Right renal cortex interstitium (tissue), 3 donors: Measurements from ENCODE around the gene HLA-DPA1. TPM values are rescaled to one million over a fixed set of nuclear protein-coding genes. Genes with fewer than 3 reads are reported as not detected.
A peak's percentile ranks its signal among the peaks of the same experiment; 100 is the strongest.
"Not testable (repeated sequence)": the region's sequence is repeated elsewhere in the genome, so short reads cannot be mapped to it uniquely, and the experiment has no call there.

ENCODE experiments used
- DNase-seq, 3 donors: peaks; one replicate each; pipeline ENCODE4 v3.0.0-alpha.2; 2013; ENCODE audit warnings: low read depth in 3 of 3, low spot score in 2 of 3
- polyA plus RNA-seq, 3 donors: library from polyadenylated mRNA; unstranded; fragments of 120-200 nt; gene quantifications; one replicate each; pipeline ENCODE4 v1.2.1, GENCODE V29; 2013; ENCODE audit not compliant: insufficient read length in 3 of 3

HLA-DPA1 gene
- 10 to 100 TPM; 14.2 to 40.5 (median 17.9) TPM for polyA plus RNA-seq

DNA sequence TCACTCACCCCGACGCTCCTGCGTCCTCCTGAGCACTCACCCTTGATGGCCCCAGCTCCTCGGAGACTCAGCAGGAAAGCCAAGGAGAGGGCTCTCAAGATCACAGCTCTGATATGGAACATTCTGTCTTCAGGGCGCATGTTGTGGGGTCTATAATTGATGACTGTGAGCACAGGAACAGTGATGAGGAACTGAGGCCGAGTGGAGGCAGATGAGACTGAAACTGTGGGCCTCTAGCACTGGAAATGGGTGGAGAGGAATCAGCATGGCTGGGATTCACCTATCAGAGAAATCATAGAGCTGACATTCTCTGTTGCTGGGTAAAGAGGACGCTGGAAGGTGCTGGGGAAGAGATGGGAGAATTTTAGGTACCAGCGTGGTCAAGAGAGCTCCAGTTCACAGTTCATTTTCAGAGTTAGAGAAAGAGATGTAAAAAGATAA is at the start of gene HLA-DPA1:
TSS of gene HLA-DPA1 (minus strand) at position 219 of the 441 bp plus-strand sequence.
- no peak for DNase-seq

DNA sequence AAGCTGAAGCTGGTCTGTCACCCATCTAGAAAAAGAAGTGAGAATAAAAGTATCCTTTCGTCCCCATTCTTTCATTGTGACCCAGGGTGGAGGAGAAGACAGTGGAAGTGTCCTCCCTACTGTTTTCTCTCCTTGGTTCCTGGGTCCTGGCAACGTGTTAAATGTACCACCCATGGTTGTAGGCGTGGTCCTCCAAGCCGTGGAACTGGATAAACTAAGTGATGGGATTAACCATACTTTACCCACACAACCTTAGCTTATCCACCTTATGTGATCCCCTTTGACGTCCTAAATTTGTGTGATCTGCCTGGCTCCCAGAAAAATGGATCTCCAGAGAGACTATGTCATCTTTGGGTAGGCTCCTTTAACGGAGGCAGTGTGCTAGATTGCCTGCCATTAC is 49.7 kb upstream of the HLA-DPA1 start:
- DNase-seq = no peak

DNA sequence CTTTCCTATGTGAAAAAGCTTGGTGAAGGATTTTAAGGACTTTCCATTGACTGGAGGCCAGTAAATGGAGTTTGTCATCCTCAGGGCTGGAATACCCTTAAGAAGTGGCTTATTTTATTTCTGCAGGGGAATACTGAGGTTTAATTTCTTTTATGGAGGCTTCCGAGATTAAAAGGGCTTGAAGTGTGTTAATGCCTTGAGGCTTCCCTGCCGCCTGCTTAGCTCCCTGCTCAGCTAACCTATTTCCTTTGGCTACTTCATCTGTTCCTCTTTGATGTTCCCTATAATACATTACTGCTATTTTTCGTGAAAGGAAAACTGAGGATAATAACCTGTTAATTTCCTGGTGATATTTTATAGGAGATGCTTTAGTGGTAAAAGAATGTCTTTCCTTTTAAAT is 46.6 kb upstream of the HLA-DPA1 start:
- DNase-seq = no peak

DNA sequence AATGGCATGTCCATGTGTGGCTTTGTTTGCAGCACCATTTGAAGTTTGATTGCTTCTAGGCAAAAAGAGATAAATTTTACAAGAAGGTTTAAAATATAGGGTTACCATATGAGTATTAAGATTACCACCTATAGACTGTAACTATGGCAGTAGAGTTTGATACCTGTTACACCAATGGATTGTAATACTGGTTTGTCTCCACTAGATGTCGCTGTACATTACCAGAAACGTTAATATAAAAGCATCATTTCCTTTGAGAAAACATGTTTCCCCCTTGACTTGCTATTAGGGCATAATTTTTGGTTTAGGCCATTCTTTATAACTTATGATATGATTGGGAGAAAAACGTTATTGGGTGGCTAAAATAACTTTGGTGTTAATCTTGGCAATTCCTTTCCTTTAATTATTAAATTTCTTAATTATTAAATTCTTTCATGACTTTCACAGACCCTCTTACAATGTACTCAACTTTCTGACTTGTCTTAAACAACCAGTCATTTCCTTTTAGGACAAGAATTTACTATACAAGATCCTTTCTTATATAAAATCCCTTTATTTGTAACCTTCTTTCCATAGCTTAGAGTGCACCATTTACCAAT is 45.2 kb upstream of the HLA-DPA1 start:
- peak in 1 of 3 donors; percentile 21 for DNase-seq

DNA sequence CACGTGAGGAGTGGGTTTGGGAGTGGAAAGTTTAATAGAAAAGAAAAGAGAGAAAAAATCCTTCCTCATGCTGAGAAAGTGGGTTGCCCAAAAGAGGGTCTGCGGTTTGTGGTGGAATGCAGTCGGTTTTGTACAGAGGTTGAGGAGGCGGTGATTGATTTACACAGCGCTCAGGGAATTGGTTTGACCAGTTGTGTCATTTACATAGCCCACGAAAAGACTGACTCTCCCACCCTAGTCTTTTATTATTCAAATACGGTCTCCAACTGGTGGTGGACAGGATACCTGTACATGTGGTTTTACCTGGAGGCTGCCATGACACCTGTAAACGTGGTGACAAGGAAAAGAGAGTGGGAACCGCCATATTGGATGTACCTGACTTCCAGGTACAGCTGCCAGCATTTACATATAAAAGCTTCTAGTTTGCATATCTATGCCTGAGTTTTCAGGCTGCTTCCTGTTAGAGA is 44.4 kb upstream of the HLA-DPA1 start:
- no peak for DNase-seq

DNA sequence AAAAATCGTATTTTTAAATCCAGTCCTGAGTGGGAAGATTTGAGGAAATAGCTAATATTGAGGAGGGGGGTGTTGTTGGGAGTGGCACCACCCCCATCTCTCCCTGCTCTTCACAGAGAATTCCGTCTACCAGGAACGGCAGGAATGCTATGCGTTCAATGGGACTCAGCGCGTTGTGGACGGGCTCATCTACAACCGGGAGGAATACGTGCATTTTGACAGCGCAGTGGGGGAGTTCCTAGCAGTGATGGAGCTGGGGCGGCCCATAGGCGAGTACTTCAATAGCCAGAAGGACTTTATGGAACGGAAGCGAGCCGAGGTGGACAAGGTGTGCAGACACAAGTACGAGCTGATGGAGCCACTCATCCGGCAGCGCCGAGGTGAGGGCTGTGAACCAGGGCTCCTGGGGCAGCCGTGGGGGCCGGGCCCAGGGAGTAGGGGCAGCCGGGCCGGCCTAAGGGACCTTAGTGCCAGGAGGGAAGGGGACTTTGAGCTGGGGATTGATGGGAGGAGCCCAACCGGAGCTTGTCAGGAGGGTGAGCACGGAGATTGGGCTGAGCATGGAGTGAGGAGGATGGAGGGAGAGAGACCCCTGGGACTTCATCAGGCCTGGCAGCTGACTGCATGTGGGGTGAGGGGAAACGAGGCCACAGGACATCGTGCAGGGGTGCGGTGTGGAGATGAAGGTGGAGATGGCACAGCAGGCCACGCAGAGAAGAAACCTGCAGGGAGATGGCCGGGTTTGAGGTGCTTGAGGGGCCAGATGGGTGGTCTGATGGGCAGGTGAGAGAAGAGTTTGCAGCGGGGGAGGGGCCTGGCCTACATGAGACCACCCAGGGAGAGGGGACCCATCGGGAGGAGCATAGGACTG is 43.6 kb upstream of the HLA-DPA1 start:
- no peak for DNase-seq

DNA sequence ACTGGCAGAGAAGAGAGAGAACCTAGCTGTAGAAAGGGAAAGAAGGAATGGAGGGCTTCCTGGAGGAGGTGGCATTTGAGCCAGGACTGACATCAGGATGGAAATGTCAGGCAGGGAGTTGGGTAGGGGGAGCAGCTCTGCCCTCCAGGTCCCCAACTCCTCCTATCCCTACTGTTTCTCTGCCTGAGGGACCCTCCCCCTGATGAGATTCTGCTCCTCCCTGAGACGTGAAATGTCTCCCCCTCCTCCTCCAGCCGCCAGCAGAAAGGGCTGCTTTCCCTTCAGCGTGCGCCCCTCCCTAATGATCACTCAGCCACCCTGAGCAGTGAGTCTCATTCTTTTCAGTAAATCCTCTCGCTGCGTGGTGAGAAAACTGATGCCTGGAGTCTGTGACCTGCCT is 43.0 kb upstream of the HLA-DPA1 start:
- no peak for DNase-seq

DNA sequence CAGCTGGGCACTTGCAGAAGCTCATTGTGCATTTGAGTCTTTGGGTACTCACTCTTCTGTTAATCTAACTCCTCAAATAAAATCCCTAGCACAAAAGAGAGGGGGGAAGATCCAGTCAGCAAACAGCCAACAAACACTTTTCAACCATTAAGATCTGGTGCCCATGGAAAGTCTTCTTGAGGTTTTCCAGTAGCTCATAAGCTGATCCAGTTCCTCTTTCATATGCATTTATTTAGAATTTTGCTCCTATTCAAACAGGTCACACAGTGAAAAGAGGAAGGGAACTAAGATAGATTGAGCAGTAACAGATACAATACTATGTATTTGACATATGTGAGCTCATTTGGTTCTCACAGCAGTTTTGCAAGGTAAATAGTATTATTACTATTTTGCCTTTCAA is 41.0 kb upstream of the HLA-DPA1 start:
- DNase-seq = no peak

DNA sequence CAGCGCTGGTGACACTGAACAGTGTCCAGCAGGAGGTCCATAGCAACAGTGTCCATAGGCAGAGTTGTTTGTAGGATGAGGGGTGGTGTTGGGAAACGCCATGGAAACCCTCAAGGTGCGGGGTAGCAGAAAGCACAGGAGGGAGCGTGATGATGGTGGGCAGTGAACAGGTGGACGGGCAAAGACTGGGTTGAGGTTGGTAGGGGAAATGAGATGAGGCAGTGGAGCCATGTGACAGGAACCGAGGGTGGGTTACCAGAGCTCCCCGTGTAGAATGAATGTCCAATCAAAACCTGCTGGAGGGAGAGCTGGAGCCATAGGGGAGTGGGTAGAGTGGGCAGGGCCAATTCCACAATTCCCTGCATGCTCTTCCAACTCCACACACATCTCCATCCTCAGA is 40.3 kb upstream of the HLA-DPA1 start:
- DNase-seq = no peak

DNA sequence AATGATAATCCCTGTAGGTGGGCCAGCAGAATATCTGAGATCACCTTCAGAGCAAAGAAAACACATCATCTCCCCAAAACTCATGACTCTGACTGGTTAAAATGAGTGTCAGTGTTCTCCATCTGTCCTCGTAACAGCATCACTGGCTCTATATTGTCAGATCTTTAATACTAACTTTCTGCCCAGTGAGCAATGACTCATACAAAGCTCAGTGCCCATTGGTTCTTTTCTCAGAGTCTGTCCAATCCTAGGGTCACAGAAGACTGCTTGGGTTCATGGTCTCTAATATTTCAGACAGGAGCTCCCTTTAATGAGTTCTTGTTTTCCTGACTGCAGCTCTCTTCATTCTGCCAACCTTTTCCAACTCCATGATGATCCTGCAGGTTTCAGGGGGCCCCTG is 38.7 kb upstream of the HLA-DPA1 start:
- no peak for DNase-seq

DNA sequence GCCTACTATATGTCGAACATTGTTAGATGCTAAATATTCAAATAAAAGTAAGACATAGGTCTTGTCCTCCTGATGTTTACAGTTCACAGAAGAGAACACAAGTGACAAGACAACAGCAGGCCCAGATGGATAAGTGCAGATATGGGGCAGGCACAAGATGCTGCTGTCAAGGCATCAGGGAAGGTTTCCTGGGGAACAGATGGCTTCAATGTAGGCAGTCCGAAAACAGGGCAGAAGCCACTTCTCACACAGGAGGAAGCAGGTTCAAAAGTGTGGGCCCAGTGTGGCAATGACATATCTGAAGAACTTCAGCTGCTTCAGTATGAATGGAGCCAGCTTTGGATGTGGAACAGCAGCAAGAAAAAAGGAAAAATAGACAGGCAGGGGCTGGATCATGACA is 34.9 kb upstream of the HLA-DPA1 start:
- DNase-seq = no peak

DNA sequence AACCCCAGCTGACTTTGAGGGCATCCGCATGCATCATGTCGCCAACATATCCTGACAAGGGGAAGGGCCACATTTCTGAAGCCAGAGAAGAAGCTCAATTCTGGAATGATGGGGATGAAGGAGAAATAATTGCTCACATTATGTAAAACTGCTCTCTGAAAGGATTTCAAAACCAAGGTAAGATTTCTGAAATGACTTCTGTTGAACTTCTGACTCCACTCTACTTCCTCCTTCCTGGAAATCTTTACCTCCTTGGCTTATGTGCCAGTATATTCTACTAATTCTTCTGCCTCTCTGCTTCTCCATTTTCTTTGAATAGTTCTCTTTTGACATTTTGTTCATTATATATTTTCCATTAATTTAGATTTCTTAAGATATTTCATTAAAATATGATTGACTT is 34.2 kb upstream of the HLA-DPA1 start:
- no peak for DNase-seq

DNA sequence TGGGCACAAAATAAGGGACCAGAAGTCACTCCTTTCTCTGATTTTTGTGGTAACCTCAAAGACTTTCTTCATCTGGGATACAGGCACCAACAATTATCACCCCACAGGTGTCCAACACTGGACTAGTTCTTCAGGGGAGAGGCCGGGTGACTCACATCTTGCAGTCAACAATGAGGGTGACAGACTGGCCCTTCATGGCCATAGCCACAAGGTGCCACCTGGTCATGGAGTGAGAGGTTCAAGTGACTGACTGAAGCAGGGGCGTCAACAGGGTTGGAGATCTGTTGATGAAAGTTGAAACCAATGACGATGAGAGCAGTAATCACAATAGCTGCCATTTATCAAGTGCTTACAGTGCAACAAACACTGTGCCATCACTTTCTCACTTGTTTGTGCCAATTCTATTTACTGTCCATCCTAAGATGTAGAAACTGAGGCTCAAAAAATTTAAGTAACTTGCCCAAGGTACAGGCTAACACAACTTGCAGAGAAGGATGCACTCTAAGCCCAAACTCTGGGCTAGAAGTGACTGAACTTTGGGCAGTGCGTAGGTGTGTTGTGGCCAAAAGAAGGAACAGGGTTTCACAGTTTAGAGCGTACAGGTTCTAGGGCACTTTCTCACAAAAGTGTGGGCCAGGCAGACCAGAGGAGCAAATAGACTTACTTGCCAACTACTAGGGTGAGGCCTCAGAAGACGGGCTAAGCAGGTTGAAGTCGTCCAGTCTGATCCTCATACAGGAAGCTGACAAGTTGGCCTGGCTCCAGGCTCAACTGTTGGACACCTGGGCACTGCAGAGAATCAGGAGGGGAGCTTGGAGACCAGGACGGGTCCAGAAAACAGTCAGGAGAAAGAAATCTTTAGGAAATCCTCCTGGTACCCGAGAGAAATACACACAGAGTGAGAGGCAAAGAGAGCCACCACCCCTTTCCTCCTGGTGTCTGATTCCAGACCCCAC is 32.7 kb upstream of the HLA-DPA1 start:
- no peak for DNase-seq

DNA sequence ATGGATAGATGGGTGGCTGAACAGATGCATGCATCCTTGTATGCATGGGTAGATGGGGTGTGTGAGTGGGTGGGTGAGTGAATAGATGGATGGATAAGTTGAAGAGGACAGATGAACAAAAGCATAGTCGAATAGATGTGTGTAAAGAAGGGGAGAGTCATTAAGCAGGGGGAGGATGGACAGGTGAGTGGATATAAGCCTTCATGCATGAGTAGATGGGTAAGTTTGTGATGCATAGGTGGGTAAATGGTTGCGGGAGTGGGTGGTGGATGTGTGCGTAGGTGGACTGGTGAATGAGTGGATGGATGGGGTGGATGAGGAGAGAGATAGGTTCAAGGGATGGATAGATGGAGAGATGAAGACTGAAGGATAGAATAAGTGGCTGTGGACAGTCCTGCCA is 31.9 kb upstream of the HLA-DPA1 start:
- no peak for DNase-seq

DNA sequence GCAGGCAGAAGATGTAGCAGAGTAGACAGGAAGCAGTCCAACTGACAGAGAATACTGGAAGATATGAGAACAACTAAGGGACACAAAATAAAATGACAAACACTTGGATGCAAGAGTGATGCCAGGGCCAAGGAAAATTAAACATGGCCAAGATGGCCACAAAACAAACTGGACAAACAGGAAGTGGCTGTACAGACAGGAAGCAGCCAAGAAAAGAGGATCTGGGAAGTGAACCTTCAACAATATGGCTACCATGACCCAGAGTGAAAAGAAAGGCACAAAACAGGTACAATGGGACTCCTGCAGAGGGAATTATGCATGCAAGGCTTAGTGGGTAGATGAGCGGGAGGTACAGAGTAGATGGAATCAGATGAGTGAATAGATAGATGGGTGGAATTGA is 31.4 kb upstream of the HLA-DPA1 start:
- no peak for DNase-seq

DNA sequence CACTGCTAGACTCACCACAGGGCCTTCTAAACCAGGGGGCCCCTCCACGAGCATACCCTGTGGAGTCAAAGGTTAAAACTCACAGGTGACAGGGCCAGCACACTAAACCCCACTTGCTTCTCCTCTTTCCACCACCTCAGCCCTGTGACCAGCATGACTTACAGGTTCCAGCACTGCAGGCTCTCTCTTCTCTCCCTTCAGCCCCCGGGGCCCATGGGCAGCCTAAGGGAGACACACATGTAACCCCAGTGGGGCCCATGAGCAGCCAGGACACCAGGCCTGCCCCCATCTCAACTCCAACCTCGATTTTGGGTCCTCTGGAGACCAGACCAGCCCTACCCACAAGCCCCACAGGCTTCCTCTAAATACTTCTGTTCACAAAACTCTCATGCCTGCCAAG is 30.3 kb upstream of the HLA-DPA1 start:
- no peak for DNase-seq

DNA sequence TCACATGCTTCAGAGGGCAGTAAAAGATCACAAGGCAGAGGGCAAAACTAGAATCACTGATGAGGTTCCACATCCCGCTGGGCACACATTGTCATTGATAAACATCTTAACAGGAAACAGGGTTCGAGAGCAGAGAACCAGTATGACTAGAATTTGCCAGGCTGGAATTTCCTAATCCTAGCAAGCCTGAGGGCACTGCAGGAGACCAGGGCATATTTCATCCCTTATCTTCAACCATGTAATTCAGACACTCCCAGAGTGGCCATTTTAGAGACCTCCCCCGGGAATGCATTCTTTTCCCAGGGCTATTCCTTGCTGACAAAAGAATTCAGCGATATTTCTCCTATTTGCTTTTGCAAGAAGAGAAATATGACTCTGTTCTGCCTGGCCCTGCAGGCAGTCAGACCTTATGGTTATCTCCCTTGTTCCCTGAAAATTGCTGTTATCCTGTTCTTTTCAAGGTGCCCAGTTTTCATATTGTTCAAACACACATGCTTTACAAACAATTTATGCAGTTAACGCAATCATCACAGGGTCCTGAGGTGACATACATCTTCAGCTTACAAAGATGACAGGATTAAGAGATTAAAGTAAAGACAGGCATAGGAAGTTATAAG is 27.8 kb upstream of the HLA-DPA1 start:
- not testable (repeated sequence) for DNase-seq

DNA sequence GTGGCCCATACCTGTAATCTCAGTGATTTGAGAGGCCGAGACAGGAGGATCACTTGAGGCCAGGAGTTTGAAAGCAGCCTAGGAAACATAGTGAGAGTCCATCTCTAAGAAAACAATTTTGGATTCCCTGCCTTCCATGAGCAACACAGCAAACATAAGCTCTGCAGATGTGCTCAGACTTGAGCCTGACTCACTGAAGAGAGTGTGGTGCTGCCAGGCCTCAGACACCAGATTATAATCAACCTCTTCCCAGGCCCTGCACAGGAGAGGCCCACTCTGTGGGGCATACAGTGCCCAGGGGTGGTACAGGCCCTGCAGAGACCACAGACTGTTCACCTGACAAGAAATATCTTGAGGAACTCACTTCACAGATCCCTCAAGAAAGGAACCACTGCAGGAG is 22.2 kb upstream of the HLA-DPA1 start:
- DNase-seq = no peak

DNA sequence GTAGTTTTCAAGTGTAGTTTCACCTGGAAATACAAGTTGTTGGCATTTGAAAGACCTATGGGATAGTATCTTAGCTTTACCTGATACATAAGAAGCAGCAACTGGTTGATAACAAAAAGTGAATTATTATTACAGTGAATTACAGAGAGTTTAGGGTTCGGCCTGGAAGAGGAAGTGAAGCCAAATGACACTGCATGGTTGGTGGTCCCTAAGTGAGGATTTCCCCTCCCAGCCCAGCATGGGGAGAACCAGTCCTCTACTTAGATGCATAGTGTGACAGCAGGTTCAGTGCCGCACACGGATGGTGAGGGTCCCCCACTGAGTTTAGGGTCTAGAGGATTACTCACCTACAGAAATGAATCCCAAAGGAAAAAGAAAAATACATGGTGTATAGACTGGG is 20.4 kb upstream of the HLA-DPA1 start:
- DNase-seq = no peak

DNA sequence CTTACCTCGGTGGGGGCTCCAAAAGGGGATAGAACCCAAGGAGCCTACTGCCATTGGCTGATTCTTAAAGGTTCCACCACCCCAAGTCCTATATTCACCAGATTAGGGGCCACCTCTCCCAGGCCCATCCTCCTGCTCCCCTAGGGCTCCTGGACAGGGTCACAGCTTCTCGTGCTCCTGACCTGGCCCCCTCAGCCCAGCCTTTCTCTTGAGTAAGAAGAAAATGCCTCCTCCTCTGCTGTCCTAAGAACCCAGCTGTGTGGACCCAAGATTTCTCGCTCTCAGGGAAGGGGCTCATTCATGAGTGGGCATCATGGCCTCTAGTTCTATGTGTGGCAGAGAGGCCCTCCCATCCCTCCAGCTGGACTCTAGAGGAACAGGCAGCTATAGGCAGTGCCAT is 18.9 kb upstream of the HLA-DPA1 start:
- DNase-seq = no peak

DNA sequence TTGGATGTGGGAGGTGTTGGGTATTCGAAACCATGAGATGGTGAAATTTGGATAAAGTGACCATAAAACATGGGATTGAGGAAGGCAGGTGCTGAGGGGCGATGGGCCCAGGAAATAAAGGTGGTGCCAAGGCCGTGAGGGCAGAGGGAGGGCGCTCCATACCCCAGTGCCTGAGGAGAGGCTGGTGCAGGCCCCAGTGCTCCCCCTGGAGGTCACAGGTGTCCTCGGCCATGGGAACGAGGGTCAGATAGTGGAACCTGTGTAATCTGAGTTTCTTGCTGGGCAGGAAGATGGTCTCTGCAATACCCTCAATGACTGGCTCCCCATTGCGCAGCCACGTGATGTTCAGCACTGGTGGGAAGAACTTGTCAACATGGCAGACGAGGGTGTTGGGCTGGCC is 18.5 kb upstream of the HLA-DPA1 start:
- no peak for DNase-seq
